CD4-positive, alpha-beta T cell treated with Interferon gamma for 1 hour (primary cell): ENCODE data around the gene MOGAT2.
"Not testable (repeated sequence)": the region's sequence is repeated elsewhere in the genome, so short reads cannot be mapped to it uniquely, and the experiment has no call there.

Experiments
- DNase-seq: peaks from one replicate; pipeline ENCODE4 v3.0.0-alpha.2; 2020

The MOGAT2 gene

DNA sequence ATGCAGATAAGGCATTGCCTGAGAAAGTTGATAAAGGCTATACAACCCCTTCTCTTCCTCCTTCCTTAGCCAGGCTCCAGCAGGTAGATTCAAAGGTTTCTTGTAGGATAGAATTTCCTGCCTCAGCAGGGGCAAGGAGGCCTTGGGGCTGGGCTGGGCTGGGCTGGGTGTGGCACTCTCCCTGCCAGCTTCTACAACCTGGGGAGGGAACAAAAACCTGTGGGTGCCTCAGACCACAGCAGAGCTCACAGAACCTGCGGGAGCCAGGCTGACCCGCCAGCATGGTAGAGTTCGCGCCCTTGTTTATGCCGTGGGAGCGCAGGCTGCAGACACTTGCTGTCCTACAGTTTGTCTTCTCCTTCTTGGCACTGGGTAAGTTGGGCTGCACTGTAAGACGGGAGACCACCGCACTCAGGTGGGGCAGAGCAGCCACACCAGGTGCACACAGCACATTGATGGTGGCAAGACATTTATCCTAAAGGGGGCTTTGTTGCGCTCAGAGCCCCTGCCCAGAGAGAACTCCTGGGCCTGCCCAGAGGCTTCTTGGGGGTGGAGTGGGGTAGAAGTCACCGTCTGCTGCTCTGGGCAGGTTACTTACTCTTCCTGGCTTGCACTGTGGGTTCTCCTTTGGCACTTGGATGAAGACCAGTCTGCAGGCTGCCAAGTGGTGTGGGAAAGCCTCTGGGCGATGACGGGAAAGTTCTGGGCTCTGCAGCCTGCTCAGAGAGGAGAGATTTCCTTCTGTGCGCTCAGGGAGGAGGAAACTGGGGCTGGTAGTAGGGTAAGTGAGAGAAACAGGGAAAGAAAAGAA lies at the start of gene MOGAT2:
Gene MOGAT2, plus strand, starts transcription at position 231 of the 811 bp plus-strand sequence. Its CDS starts 51 bp downstream, at position 282.
- DNase-seq, result no peak

DNA sequence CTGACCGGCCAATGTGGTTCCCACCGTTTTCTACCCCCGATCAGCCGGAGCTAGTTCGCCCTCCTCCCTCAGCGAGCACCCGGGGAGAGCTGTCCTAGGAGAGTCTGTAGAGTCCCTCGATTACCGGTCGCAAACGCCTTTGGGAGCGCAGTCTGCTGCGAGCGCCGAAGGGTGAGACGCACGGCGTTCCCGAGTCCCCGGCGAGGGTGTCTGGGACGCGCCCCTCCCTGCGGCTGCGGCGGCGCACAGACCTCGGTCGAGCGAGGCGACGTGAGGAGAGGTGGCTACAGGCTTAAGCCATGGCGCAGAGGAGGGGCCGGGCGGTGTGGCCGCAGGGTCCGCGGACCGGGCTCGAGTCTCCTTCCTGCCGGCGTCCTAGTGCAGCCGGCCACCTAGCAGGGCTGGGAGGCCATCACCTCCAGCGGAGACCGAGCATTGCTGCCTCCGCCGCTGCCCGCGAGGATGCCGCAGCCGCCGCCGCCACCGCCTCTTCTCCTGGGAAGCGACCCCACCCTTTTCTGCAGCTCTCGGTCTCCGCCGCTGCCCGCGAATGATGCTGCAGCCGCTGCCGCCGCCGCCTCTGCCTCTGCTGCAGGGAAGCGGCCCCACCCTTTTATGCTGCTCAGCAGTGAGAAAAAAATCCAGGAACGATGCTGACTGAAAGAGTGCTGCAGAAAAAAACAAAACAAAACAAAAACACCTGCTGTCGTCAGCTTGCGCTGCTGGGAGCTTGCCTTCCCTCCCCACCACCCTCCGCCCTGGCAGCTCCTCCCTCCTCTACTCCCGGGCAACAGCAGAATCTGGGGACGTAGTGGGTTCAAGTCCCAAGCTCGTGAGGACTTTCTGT lies 49.0 kb upstream of the MOGAT2 start, which contains the start of gene MAP6:
Gene MAP6, minus strand, starts transcription at position 588 of the 847 bp plus-strand sequence. CDS start 669 bp downstream, outside the sequence.
- DNase-seq, result no peak

DNA sequence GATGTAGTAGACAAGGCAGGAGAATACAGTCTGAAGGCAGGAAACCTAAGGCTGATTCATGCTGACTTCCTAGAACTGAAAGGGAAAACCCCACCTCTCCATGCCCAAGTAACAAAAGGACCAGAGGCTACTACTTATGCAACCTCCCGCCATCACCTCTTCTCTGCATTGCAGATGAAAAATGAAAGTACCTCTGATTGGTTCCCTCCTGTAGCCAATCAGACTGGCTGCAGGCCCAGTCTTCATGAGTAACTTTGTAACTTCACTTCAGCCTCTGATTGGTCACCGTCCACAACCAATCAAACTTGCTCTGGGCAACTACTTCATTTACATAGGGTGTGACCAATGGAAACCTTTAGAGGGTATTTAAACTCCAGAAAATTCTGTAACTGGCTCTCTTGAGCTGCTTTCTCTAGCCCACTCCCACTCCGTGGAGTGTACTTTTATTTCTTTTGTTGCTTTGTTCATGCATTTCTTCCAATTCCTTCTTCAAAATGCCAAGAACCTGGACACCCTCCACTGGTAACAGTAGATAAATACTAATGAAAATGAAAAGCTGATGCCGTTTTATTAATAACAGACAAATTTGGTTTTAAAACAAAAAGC lies 43.6 kb upstream of the MOGAT2 start:
- DNase-seq, result no peak

DNA sequence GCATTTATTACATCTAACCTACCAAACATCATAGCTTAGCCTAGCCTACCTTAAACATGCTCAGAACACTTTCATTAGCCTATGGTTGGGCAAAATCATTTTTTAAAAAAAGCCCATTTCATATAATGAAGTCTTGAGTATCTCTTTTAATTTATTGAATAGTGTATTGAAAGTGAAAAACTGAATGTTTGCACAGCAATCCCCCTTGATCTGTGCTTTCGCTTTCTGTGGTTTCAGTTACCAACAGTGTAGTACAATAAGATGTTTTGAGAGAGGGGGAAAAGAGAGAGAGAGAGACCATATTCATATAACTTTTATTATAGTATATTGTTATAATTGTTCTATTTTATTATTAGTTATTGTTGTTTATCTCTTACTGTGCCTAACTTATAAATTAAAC lies 40.4 kb upstream of the MOGAT2 start:
- no peak for DNase-seq

DNA sequence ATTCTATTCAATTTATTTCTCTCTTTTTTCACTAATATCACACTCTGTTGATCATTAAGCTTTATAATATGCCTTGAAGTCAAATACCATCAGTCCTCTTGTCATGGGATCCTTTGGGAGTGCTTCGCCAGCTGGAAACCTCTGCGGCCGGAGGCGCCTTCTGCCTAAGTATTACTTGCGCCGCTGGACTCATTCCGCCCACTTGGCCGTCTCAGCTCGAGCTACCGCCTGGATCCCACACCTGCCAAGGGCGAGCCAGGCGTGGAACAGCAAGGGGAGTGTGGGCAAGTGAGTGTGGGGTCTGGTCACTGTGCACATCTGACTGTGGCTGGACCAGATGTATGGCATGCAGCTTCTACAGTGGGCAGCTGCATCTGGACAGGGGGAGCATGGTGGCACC lies 39.7 kb upstream of the MOGAT2 start:
- no peak for DNase-seq

DNA sequence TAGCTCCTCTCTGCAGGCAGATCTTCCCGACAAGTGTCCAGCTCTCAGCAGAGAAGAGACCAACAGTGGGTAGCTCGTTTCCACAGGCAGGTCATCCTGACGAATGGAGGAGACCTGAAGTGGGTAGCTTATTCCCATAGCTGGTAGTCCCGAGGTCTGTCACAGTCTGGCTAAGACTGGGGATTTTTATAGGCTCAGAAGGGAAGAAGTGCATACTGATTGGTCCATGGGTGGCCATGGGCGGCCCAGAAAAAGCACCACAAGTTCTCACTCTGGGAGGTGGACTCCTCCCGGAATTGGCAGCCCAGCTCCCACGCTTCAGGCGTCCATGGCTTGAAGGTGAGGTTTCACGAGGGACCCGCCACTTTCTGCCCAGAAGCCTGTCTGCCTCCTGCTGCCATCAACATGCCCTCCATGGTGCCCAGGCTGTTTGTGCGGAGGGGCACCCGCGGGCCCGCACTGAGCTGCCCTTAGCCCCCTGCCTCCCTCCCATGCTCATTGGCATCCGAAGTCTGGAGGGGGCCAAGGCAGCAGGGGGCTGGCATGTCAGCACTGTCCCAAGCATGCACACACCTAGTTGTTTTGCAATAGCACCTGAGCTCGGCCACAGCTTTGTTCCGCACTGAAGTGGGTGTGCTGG lies 38.9 kb upstream of the MOGAT2 start:
- no peak for DNase-seq

DNA sequence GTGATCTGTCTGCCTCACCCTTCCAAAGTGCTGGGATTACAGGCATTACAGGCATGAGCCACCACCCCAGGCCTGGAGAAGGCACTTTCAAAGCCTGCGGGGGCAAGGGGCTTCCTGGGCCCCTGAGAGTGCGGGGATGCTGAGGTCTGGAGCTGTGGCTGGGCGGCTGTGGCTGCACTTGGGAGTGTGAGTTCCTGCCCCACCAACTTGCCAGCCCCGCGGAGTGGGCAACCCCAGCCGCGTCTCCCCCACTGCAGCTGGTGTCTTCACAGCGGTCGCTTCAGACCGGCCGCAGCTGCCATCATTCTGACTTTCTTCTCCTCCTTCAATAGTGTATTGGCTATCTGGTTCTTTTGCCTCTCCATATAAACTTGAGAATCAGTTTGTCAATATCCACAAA lies 38.1 kb upstream of the MOGAT2 start:
- DNase-seq, result no peak

DNA sequence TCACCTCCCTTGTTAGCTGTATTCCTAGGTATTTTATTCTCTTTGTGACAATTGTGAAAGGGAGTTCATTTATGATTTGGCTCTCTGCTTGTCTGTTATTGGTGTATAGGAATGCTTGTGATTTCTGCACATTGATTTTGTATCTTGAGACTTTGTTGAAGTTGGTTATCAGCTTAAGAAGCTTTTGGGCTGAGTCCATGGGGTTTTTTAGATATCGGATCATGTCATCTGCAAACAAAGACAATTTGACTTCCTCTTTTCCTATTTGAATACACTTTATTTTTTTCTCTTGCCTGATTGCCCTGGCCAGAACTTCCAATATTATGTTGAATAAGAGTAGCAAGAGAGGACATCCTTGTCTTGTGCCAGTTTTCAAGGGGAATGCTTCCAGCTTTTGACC lies 33.8 kb upstream of the MOGAT2 start:
- DNase-seq, result not testable (repeated sequence)

DNA sequence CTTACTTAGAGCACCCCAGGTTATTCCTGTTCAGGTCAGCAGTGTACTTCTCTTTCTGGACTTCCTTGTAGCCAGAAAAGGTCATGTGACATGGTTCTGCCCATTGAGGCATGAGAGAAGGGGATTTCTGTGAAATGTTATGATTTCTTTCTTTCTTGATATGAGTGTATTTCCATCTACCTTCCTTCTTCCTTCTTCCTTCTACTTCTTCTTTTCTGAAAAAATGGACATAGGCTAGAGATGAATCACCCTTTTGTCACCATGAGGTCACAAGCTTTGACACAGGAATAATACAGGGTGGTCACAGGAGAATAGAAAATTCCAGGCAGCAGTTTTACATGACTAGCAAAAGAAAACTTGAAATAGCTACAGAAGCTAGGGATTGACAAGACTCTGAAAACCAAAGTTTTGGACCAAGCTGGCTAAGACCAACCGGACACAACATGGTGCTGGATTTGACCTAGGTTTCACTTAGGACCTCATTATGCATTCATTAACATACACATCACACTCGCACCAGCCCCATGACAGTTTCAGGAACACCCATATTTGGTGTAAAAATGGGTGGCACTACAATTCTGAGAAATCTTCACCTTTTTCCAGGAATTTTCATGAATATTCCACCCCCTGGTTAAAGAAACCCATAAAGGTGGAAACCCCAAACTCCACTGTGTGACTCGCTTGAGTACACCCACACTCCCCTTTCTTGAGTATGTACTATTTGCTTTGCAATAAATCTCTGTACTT lies 27.6 kb upstream of the MOGAT2 start:
- peak; percentile 12 for DNase-seq

DNA sequence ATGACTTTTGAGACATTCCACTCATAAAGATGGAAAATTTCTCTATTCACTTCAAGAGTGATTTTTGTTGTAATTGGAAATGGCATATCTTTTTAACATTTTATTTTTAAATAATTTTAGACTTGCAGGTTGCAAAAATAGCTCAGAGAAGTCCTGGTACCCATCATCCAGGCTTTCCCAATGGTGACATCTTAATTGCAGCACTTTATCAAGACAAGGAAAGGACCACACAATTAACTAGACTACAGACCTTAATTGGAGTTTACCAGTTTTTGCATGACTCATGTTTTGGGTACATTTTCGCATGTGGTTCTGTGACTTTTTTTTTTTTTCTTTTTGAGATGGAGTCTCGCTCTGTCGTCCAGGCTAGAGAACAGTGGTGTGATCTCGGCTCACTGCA lies 25.8 kb upstream of the MOGAT2 start:
- no peak for DNase-seq

DNA sequence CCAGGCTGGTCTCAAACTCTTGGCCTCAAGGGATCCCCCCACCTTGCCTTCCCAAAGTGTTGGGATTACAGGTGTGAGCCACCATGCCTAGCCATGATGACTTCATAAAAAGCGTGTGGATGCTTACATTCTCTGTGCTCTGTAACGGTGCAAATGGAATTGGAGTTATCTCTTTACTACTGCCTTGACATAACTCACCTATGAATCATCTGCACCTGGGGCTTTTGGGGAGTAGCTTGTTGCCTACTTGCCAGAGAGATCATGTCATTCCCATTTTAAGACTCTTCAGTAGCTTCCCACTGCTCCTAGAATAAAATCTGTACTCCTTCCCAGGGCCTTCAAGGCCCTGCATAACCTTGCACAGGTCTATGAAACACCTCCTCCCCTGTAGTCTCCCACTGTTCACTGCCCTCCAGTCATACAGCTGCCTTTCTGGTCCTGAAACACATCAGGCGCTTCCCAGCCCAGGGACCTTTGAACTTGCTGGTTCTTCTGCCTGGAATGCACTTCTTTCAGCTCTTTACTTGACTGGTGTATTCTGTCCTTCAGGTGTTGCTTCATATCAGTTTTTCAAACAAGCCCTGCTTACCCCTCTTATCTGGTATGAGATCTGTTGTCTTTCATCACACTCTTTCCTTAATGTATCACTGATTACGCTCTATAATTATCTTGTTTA lies 19.6 kb upstream of the MOGAT2 start:
- no peak for DNase-seq

DNA sequence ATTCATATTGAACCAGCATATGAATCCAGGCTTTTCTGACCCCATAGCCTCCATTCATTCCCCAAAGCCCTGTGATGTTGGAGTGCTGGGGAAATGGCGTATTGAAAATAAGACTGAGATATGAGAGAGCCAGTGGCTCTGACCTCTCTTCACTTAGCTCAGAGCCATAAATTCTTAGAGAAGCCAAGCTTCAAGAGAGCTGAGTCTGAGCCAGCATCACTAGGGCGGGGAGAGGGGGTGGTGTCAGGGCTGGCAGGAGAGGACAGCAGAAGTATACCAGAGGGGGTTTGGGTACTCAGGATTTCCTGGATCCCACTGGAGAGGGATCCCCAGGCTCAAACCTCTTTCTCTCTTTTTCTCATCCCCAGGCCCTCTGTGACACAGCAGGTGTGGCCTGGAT lies 16.7 kb upstream of the MOGAT2 start:
- no peak for DNase-seq

DNA sequence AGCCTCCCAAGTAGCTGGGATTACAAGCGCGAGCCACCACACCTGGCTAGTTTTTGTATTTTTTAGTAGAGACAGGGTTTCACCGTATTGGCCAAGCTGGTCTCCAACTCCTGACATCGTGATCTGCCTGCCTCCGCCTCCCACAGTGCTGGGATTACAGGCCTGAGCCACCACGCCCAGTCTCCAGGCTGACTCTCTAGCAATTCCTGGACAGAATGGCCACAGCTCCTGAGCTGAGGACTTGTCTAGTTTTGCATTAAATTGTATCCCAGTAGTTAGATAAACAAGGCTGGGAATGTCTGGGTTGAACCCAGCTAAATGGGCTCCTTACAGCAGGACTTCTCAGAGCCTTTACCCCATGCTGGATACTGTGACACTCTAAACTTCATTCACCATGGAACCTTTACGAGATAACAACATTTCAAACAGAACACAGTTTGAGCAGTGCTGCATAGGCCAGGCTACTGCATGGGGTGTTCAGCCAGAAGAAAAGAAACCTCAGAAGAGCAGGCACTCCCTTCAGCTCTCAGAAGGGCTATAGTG lies 13.9 kb upstream of the MOGAT2 start:
- DNase-seq, result no peak

DNA sequence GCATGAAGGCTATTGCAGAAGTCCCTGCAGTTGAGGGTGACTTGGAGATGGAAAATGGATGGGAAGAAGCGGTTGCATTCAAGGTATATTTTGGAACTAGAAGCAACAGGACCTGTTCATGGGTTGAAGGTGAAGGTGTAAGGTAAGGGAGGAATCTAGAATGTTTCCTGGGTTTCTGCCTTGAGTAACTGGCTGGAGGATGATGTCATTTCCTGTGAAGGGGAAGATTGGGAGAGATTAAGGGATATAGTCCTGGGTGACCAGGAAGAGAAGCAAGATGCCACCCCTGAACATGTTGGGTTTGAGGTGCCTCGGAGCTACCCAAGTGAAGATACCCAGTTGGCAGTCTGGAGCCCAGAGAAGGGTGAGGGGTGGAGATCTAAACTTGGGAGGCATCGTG lies 12.1 kb upstream of the MOGAT2 start:
- no peak for DNase-seq

DNA sequence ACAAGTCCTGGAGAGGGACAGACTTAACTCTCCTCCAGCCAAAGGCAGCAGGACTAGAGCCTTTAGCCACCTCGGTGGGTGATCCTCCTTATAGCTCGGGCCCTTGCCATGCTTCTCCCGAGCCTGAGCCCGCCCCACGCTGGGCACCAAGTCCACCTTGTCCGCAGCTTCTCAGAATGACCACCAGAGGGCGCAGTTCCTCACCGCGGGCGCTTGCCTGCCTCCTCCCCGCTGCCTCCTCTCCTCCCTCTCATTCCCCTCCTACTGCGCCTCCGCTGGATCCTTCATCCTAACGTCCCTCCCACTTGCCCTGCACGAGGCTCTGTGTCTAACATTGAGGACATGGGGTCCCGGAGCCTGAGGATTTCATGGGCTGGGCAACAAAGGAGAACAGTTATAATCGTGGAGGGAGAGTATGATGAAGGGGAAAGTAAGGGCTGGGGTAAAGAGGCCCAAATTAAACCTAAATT lies 11.3 kb upstream of the MOGAT2 start:
- DNase-seq, result peak; percentile 60

DNA sequence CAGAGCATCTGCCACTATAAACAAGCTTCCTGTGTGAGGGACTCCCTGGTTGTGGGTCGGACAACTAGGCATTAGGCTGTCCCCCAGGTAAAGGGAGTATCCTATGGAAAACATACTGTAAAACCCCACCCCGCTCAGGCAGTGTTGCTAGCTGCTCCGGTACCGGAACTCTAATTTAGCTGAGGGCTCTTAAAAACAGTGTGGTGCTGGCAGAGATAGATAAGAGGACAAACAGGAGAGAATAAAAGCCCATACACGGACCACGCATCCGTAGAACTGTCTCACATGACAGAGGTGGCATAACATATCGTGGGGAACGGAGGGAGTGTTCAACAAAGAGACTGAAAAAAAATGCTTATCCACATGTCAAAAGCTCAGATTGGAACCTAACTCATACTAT lies 3.4 kb upstream of the MOGAT2 start:
- DNase-seq, result no peak

DNA sequence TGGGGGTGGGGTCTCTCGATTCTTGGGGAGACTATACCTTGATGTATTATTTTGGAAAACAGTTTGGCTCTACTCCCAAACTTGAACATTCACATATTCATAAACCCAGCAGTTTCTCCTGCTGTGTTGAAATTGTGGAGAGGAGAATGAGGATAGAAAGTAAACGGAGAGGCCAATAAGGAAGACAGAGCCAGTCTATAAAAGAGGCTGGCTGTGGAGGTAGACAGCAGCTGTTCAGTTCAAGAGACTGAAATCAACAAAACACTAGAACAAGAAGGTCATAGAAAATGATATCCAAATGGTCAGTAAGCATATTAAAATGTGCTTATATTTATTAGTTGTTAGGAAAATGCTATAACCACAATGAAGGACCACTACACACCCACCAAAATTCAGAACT lies 1.9 kb upstream of the MOGAT2 start:
- DNase-seq, result no peak

DNA sequence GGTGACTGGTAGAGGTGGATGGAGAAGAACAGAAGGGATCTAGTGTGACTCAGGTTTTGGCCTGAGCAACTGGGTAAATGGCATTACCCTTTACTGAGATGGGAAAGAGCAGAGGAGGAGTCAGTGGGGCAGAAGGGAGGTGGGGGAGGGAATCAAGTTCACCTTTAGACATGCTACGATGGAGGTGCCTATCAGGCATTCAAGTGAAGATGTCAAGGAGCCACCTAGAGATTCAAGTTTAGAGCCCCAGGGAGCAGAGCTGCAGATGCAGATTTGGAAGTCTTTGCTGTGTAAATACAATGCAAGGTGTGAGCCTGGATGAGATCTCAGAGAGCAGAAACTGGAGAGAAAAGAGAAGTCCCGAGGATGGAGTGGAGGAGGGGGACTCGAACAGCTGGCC lies 979 bp upstream of the MOGAT2 start:
- no peak for DNase-seq

DNA sequence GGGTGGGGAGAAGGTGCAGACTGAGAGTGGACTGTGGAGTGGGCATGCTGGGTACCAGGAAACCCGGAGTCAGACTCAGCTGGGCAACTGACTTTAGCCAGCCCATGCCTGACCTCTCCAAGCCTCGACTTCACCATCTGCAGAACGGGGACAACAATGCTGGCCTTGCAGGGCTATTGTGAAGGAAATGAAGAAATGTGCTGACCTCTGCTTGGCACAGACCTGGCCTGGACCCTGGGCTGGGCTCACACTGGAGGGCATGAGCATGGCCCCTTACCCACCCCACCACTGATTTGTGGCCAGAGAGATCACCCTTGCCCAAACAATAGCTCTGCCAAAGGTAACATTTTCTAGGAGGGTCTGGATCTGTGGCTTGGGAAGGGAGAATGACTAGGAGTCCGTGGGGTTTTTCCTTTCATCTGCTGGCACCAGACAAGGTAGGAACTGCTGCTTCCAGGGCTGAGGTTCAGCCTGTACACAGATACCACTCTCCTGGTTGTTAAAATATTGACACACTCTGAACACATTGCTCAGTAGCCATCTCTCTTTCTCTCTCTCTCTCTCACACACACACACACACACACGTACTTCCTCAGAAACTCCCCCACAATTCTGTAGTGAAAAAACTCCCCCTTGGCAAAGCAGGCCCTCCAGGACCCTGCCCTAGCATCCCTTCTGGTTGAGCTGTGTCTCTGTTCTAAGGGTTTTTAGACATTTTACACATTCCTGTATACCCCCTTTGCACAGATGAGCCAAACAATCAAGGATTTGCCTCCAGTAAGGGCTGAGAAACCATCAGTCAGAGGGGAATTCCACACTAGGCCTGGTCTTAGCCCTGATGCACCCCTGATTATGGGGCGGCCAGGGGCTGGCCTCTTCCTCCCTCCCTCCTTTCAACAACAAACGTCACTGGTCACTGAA lies 1.0 kb downstream of the MOGAT2 start:
- no peak for DNase-seq
